NCI-H1105 (cell line): ENCODE measurements around the gene KCNAB1.

Experiments
- DNase-seq: peaks from one replicate; lab custom pipeline; 2025; lab: John Stamatoyannopoulos, UW

KCNAB1 gene

GRCh38 chr3:156317462-156318074 is 197.2 kb downstream of the KCNAB1 start:
- DNase-seq: no peak

DNA sequence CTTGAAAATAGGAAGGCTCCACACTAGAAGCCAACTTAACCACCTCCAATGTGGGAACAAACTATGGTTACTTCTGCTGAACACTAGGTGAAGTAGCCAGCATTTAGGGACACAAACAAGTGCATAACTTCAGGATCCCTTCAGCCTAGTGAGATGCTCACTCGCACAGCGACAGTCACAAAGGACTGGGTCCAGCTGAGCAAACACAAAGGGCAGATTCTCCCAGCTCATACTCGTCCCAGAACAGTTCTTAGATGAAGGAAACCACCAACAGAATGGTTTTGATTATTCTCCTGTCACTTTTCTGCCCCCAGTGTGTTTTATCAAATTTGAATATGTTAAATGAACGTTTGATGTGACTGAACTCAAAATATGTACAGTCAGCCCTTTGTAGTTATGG is 201.6 kb downstream of the KCNAB1 start:
- no peak for DNase-seq

DNA sequence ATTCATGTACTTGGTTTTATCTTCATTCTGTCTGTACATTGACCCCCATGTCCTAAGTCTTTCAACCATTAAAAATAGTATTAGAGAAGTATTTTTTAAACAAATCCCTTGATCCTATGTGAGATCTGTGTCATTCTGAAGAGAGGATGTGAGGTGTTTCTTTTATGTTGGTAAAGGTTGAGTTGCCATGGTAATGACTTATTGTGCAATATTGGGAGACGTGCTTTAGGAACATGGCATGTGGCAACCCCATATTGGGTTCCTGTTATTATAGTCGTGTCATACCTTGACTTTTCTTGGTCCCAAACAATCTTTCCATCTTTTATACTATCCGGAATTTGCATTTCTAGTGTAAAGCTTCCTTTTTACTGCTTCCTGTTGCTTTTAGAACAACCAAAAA is 203.1 kb downstream of the KCNAB1 start:
- DNase-seq: no peak

- no peak for DNase-seq
Observed at GRCh38 chr3:156330415-156330814, 210.0 kb downstream of the KCNAB1 start.

- no peak for DNase-seq
Observed at GRCh38 chr3:156332304-156332703, 211.9 kb downstream of the KCNAB1 start.

DNA sequence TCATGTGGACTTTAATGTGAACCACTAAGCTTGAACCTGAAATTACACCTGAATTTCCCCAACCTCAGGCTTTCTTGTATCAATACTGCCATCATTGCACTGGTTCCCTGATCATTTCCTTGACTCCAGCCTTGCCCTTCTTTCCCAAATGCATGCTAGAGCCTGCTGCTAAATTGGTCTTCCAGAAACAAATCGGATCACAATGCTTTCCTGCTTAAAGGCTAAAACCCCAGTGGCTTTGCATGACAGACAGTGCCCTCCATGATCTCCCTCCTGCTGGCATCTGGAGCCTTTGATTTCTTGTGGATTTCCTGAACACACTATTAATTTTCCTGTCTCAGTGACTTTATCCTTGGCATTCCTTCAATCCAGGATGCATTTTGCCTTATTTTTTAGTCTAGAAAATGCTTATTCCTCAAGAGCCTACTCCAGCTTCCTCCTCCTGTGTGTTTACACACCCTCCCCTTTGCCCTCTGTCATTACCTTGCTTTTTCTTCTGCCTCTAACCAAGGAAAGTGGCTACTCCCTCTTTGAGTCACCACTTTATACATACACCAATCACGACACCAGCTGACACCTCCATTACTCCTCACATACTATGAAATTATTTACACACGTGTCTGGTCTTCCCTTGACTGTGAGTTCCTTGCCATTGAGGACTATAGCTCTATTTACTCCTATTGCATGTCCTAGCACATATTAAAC is 214.6 kb downstream of the KCNAB1 start:
- no peak for DNase-seq

- no peak for DNase-seq
Observed at GRCh38 chr3:156339491-156339890, 219.1 kb downstream of the KCNAB1 start.

DNA sequence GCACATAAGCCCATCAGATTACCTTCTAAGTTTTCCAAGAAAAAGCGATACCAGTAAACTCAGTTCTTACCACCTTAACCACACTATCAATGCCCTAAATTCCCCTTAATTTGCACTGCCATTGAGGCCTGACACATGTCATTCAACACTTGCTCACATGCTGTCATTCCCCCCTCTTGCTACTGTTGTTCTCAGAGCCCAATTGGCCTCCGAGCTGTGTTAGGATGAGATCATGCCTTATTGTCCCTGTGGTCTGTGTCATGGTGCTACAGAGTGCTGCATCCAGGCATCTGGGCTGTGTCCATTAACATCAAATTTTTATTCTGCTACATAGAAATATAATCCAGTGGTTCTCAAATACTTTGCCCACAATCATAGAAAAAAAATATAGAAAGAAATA is 221.0 kb downstream of the KCNAB1 start:
- no peak for DNase-seq

GRCh38 chr3:156341831-156342416 is 221.5 kb downstream of the KCNAB1 start:
- no peak for DNase-seq

DNA sequence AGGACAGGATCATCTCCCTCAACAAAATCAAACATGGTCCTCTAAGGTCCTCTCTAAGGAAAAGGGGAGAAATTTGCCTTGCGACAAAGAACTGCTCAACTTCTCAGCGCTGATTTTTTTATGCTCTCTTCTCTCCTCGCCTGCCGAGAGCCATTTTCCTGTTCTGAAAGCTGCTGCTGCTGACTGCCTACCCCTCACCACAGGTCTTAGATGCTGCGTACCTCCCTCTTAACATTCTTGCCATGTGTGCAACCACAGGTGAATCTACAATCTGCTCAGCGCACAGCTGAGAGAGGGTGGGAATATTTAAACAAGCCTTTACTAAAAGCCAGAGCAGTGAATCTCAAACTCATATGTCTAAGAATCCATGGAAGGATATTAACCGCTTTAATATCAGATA is 223.8 kb downstream of the KCNAB1 start:
- DNase-seq: no peak

- no peak for DNase-seq
Observed at GRCh38 chr3:156349111-156349510, 228.7 kb downstream of the KCNAB1 start.

DNA sequence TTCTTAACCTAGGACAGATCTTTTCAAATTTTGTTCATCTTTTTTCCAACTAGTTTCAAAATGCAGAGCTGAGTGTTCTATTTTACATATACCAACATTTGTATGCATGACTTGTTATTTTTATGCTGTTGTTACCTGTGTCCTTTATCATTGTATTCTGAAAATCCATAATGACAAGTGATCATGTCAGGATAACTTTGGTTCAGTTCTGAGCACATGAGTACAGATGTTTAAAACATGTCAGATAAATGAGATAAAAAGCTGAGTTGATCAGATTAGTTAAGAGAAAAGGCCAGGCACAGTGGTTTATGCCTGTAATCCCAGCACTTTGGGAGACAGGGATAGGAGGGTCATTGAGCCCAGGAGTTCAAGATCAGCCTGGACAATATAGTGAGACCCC is 229.6 kb downstream of the KCNAB1 start:
- DNase-seq: no peak

DNA sequence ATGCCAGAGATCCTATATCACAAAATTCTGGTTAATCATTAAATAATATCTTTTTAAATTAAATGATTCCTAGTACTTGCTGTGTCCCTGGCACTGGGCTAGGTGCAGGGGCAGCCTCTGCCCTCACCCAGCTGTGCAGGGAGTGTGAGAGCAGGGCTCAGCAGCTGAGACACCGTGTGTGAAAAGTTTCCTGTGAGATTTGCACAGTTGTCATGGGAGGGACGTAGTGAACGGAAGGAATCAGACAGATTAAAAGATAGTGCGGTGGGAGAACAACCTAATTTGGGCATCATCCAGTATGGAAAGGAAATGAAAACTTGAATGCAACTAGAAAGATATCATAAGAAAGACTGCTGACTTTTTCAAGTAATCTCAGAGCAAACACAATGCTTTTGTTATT is 230.4 kb downstream of the KCNAB1 start:
- no peak for DNase-seq

DNA sequence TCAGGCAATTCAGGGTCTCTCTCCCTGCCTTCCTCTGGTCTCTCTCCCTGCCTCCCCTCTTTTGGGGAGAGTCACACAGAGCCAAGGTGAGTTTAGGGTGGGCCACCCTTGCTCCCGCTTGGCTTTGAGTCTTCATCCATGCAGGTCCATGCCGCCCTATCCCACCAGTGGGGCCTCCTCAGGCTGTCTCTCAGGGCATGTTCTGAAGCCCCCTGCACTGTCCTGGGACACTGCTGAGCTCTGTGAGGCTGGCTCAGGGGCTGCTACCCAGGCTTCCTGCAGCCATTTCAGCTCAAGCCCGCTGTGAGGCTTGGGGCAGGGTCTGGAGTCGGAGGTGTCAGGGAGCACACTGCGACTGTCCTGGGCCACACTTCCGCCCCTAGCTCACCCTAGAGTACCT is 231.4 kb downstream of the KCNAB1 start:
- no peak for DNase-seq

- DNase-seq: no peak
Observed at GRCh38 chr3:156352728-156353127, 232.3 kb downstream of the KCNAB1 start.

- no peak for DNase-seq
Observed at GRCh38 chr3:156353563-156353962, 233.2 kb downstream of the KCNAB1 start.

GRCh38 chr3:156356537-156357363 is 236.4 kb downstream of the KCNAB1 start:
- DNase-seq: no peak

DNA sequence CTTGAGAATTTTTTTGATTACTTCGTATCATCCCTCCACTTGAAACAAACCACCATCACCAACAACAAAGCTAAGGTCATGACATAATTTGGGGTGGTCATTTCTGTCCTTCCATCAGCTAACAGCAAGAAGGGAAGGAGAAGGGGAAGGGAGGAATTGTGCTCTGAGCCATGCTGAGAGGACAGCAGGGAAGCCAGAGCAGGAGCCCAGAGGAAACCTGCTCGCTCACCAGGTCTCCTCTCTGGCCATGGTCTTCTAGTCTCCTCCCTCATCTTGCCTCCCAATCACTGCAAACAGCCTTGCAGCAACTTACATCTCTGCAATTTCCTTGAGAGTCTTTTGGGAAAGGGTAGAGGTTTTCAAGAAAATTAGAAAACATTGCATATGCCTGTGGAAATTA is 237.9 kb downstream of the KCNAB1 start:
- no peak for DNase-seq

GRCh38 chr3:156359368-156359767 is 239.0 kb downstream of the KCNAB1 start:
- no peak for DNase-seq

DNA sequence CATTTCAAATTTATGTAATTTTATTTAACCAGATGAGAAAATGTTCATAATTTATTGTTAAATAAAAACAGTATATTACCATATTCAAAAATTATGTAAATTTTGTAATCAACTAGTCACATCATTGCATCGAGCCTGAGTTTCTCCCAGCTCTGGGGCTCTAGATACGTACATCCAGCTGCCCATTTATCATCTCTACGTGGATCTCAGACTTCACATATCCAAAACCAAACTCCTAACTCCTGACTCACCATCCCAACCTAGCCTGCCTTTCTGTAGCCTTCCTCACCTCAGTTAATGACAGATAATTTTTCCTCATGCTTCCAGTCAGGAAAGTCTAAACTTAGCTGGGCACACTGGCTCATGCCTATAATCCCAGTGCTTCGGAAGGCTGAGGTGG is 239.7 kb downstream of the KCNAB1 start:
- DNase-seq: no peak

DNA sequence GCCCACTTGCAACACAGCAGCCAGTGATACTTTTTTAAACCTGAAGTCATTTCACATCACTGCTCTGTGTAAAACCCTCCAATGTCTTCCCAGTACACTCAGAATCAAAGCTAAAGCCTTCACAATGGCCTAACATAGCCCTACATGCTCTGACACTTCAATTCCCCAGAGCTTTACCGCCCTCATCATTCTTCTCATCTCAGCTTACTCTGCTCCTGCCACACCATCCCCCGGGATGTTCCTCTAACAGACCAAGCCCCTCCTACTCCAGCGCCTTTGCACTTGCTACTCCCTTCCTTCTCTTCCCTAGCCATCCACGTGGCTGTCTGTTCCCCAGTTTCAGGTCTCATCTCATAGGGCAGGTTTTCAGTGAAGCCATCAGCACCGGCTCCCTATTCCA is 240.6 kb downstream of the KCNAB1 start:
- no peak for DNase-seq

GRCh38 chr3:156366559-156366958 is 246.2 kb downstream of the KCNAB1 start:
- DNase-seq: no peak

DNA sequence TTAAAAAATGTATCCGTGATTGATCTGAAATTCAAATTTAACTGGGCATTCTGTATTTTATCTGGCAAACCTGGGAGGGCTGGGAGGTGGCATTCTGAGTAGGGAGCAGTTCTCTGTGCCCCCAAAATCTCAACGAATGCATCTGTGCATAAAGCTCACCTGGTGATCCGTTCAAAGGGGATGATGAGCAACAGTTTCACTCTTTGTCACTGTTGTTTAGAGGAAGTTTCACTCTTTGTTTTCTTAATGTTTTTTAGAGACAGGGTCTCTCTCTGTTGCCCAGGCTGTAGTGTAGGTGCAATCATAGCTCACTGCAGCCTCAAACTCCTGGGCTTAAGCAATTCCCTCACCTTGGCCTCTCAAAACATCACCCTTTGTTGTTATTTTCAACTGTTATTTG is 247.8 kb downstream of the KCNAB1 start:
- no peak for DNase-seq
